Chondrocyte (in vitro differentiated cells): ENCODE results near the gene RABL6. TPM values are rescaled to one million over a fixed set of nuclear protein-coding genes. Genes with fewer than 3 reads are reported as not detected.
"Not testable (repeated sequence)": the region's sequence is repeated elsewhere in the genome, so short reads cannot be mapped to it uniquely, and the experiment has no call there.

Source experiments
- DNase-seq: peaks from one replicate; pipeline ENCODE4 v3.0.0; 2021; ENCODE audit warnings: mixed read lengths, low spot score
- H3K27ac Mint-ChIP-seq: one replicate; pipeline ENCODE4 v1.8.0; 2021; ENCODE audit warnings: mild to moderate bottlenecking, moderate library complexity, mixed read lengths; ENCODE audit not compliant: unreplicated experiment
- H3K27me3 Mint-ChIP-seq: 2 replicates; pipeline ENCODE4 v1.8.0; 2021; ENCODE audit warnings: low read depth, mixed read lengths
- H3K36me3 Mint-ChIP-seq: 2 replicates; pipeline ENCODE4 v1.8.0; 2021; ENCODE audit warnings: low read depth, mixed read lengths
- H3K4me1 Mint-ChIP-seq: 2 replicates; pipeline ENCODE4 v1.8.0; 2021; ENCODE audit warnings: low read depth, mild to moderate bottlenecking, mixed read lengths
- H3K4me3 Mint-ChIP-seq: one replicate; pipeline ENCODE4 v1.8.0; 2021; ENCODE audit warnings: mild to moderate bottlenecking, moderate library complexity, mixed read lengths; ENCODE audit not compliant: unreplicated experiment
- H3K9me3 Mint-ChIP-seq: 2 replicates; pipeline ENCODE4 v1.8.0; 2021; ENCODE audit warnings: low read depth, mixed read lengths
- CTCF ChIP-seq: fragments of 200-600 bp; sonication (generic); IDR thresholded peaks from 2 replicates; pipeline ENCODE4 v1.5.0; 2021; ENCODE audit warnings: antibody characterized with exemption, mild to moderate bottlenecking, moderate library complexity
- total RNA-seq: library from RNA; stranded (reverse); gene quantifications from 3 replicates; pipeline ENCODE4 v1.2.1, GENCODE V29; 2021

Gene RABL6
- total RNA-seq, 1 donor from 2014 or later, result 61.5 TPM

- no peak for DNase-seq
- peaks cover 11% of the 10 kb centered on the region for H3K4me1 Mint-ChIP-seq
- H3K4me3 Mint-ChIP-seq, result peak overlapping the region; percentile 41
- H3K36me3 Mint-ChIP-seq, result peaks cover 5% of the 10 kb centered on the region
- TF ChIP-seq CTCF, result no peak
- H3K27ac Mint-ChIP-seq, result no peak overlapping the region
- no peaks in the 10 kb centered on the region for H3K27me3 Mint-ChIP-seq
- H3K9me3 Mint-ChIP-seq, result peaks cover 2% of the 10 kb centered on the region
Measured at GRCh38 chr9:136867917-136868316, 60.2 kb downstream of the RABL6 start.

GRCh38 chr9:136868644-136869043 is 60.9 kb downstream of the RABL6 start:
- Mint-ChIP-seq H3K4me3 (no peak overlapping the region), H3K27me3 (no peaks in the 10 kb centered on the region), H3K9me3 (peaks cover 2% of the 10 kb centered on the region), H3K27ac (no peak overlapping the region), H3K36me3 (peaks cover 3% of the 10 kb centered on the region), H3K4me1 (peaks cover 10% of the 10 kb centered on the region)
- no peak for DNase-seq
- no peak for TF ChIP-seq CTCF

GRCh38 chr9:136869611-136870010 is 61.9 kb downstream of the RABL6 start:
- DNase-seq, H3K4me1 Mint-ChIP-seq, H3K27me3 Mint-ChIP-seq, H3K27ac Mint-ChIP-seq, H3K9me3 Mint-ChIP-seq, H3K4me3 Mint-ChIP-seq, H3K36me3 Mint-ChIP-seq: not testable (repeated sequence)

GRCh38 chr9:136875155-136875554 is 67.4 kb downstream of the RABL6 start:
- peaks cover 3% of the 10 kb centered on the region for H3K27me3 Mint-ChIP-seq
- no peak for TF ChIP-seq CTCF
- DNase-seq, result no peak
- no peak overlapping the region for H3K27ac Mint-ChIP-seq
- H3K4me1 Mint-ChIP-seq, result no peaks in the 10 kb centered on the region
- no peak overlapping the region for H3K4me3 Mint-ChIP-seq
- no peaks in the 10 kb centered on the region for H3K36me3 Mint-ChIP-seq
- H3K9me3 Mint-ChIP-seq, result peaks cover 2% of the 10 kb centered on the region

GRCh38 chr9:136876476-136876875 is 68.7 kb downstream of the RABL6 start:
- H3K4me3 Mint-ChIP-seq, result no peak overlapping the region

More at GRCh38 chr9:136876476-136876875, 68.7 kb downstream of the RABL6 start:
- H3K36me3 Mint-ChIP-seq, result no peaks in the 10 kb centered on the region
- peaks cover 3% of the 10 kb centered on the region for H3K27me3 Mint-ChIP-seq
- DNase-seq, result no peak
- no peak for TF ChIP-seq CTCF
- H3K4me1 Mint-ChIP-seq, result peaks cover 1% of the 10 kb centered on the region
- peaks cover 2% of the 10 kb centered on the region for H3K9me3 Mint-ChIP-seq
- H3K27ac Mint-ChIP-seq, result no peak overlapping the region
